H1 (cell line): ENCODE measurements around the gene NHS.

Experiments used
- CTCF ChIP-seq, 3 experiments: IDR thresholded peaks; 1 replicate in 2 of 3; 2 replicates in 1 of 3; pipeline versions ENCODE4 v1.5.1 to v1.6.1; 2011; ENCODE audit warnings: low read length in 3 of 3, mild to moderate bottlenecking in 3 of 3, inconsistent platforms in 2 of 3, low read depth in 1 of 3, moderate library complexity in 1 of 3; ENCODE audit not compliant: insufficient read depth in 1 of 3; ENCODE audit errors: control extremely low read depth in 1 of 3
- E2F6 ChIP-seq: IDR thresholded peaks from 2 replicates; pipeline ENCODE4 v1.6.1; 2012; ENCODE audit warnings: inconsistent platforms
- EZH2 ChIP-seq: fragments of 200-600 bp; sonication (generic); IDR thresholded peaks from 2 replicates; pipeline ENCODE4 v1.7.1; 2012; ENCODE audit warnings: low read depth, mild to moderate bottlenecking, moderate library complexity, low read length, inconsistent platforms; ENCODE audit not compliant: severe bottlenecking
- NRF1 ChIP-seq: IDR thresholded peaks from 2 replicates; pipeline ENCODE4 v1.6.1; 2011; ENCODE audit warnings: mild to moderate bottlenecking, low read depth, low read length, improper control_type of control experiment
- TCF12 ChIP-seq: IDR thresholded peaks from 2 replicates; pipeline ENCODE4 v1.6.1; 2011; ENCODE audit warnings: low read depth, mild to moderate bottlenecking, low read length
- YY1 ChIP-seq: IDR thresholded peaks from 2 replicates; pipeline ENCODE4 v1.6.1; 2011; ENCODE audit warnings: low read depth, mild to moderate bottlenecking, low read length

GRCh38 chrX:17553961-17554482, 179.0 kb downstream of the NHS start:
- no peak for TF ChIP-seq YY1
- TF ChIP-seq CTCF (IDR thresholded peaks at IDR 0.05; ENCODE audit: control extremely low read depth in 1 of 3, insufficient read depth in 1 of 3, low read depth in 1 of 3, low read length in 3 of 3), result no peak
- no peak for TF ChIP-seq TCF12
- no peak for TF ChIP-seq EZH2
- no peak for TF ChIP-seq E2F6
- no peak for TF ChIP-seq NRF1
